ENCODE data around the gene ZRANB2. TPM values are rescaled to one million over a fixed set of nuclear protein-coding genes. Genes with fewer than 3 reads are reported as not detected.

ZRANB2 gene
- total RNA-seq, 2 experiments from 2014 or later: 82.1 to 171 TPM

DNA sequence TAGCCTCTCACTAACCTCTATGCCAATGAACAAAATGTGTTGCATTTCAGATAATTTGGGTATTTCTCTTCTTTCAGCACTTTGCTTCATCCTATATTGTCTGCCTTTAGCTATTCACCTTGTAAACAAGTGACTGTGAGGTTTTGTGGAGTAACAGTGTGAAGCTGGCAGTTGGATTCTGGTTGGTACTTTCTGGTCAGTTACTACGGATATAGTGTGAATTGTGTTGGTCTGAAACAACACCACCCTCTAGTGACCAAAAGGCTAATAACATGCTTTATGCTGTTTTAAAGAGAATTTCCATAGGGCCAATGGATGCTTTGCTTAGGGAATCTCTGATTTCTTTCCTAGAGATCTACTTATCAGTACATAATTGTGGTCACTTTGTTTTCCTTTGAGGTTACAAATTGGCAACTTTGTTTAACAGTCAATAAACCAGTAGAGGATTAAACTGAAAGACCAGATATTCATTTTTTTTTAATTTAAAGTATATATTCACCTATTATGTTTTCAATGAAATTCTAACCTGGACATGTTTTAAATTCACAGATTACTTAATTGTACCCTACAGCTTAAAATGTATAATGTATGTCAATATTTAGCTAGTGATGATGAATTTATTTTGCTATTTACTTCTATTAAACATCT lies 30.8 kb downstream of the ZRANB2 start:
- H3K9me2 ChIP-seq (ENCODE audit: insufficient read depth, low read length): no peaks in the 10 kb centered on the region
- H3K4me2 ChIP-seq (ENCODE audit: low read length): no peak overlapping the region
- intact Hi-C loops (cut with micrococcal nuclease; ENCODE audit: unreplicated experiment): loop anchor here (1.0 to 2.0 kb wide), 4 partner anchors 79 to 521 kb away; no protein-coding TSS in a partner anchor
- H4K20me1 ChIP-seq (ENCODE audit: insufficient read depth, low read length): no peaks in the 10 kb centered on the region
- CTCF ChIA-PET (ENCODE audit: unreplicated experiment): no interaction called here
- DNase-seq (ENCODE audit: low spot score): peak; percentile 68
- no peak overlapping the region for H3K27ac ChIP-seq (ENCODE audit: low read depth, low read length, poor library complexity, severe bottlenecking)
- H3K36me3 ChIP-seq (ENCODE audit: insufficient read depth, low read length): no peaks in the 10 kb centered on the region
- H2AFZ ChIP-seq (ENCODE audit: low read length): no peak overlapping the region
- H3K9me3 ChIP-seq (ENCODE audit: low read length): no peaks in the 10 kb centered on the region
- POLR2A ChIA-PET: no interaction called here
- H3K79me2 ChIP-seq (ENCODE audit: insufficient read depth, low read depth, low read length): no peaks in the 10 kb centered on the region
- H3K4me3 ChIP-seq (ENCODE audit: low read depth, low read length, poor library complexity, severe bottlenecking): no peak overlapping the region
- TF ChIP-seq, protein P1, sequence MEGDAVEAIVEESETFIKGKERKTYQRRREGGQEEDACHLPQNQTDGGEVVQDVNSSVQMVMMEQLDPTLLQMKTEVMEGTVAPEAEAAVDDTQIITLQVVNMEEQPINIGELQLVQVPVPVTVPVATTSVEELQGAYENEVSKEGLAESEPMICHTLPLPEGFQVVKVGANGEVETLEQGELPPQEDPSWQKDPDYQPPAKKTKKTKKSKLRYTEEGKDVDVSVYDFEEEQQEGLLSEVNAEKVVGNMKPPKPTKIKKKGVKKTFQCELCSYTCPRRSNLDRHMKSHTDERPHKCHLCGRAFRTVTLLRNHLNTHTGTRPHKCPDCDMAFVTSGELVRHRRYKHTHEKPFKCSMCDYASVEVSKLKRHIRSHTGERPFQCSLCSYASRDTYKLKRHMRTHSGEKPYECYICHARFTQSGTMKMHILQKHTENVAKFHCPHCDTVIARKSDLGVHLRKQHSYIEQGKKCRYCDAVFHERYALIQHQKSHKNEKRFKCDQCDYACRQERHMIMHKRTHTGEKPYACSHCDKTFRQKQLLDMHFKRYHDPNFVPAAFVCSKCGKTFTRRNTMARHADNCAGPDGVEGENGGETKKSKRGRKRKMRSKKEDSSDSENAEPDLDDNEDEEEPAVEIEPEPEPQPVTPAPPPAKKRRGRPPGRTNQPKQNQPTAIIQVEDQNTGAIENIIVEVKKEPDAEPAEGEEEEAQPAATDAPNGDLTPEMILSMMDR (conservative IDR thresholded peaks at IDR 0.05; ENCODE audit: low read length): peak; percentile 91
- TF ChIP-seq EZH2phosphoT487 (IDR thresholded peaks at IDR 0.05; ENCODE audit: borderline replicate concordance, low read depth, low read length): no peak
- H3K4me1 ChIP-seq (ENCODE audit: insufficient read depth, low read length, poor library complexity, severe bottlenecking): no peaks in the 10 kb centered on the region
- no TSS peak for BruUV-seq (replicated peaks)

DNA sequence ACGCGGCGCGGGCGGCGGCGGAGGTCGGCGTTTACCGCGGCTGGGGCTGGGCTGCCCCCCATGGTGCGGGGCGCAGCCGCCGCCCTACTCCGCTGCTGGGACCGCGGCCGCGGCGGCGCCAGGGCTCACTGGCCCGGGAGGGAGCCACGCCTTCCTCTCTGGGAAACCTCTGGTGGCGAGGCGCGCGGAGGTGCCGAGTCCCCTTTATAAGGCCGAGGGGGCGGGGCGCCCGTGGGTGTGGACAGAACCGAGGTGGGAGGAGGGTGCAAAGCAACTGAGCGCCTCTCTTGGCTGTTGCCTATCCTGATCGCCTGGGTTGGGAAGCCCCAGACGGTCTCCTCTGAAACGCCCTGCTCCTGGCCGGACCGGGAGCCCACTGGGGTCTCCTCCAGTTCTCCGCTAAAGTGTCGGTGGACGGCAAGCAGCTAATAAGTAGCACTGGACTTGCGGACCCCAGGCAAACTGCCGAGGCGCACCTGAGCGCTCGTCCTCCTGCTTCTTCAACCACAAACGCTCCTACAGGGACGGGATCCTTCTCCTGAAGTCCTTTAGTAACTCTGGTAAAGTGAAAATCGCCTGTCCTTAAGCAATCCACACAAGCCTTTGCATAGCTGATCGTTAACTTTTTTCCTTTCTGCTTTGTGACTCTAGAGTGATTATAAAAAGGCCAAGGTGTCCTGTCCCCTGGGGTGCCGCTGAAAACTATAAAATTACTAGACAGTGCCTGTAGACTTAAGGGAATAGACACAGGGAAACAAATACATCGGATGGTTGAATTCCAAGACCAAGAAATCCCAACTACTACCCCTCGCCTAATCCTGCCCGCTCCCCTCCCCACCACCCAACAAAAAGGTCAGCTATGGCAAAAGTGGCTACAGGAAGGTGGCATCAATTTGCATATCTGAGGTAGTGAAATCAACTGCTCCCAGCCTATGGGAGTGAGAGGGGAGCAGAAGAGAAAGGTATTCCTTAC lies 32.9 kb downstream of the ZRANB2 start, which contains the start of gene PTGER3:
TSS of gene PTGER3 (minus strand) at position 182 of the 973 bp plus-strand sequence. CDS start 239 bp downstream, outside the sequence.
- no peaks in the 10 kb centered on the region for H3K9me2 ChIP-seq (ENCODE audit: insufficient read depth, low read length)
- no peak within 1 kb of the TSS for H3K4me3 ChIP-seq (ENCODE audit: low read depth, low read length, poor library complexity, severe bottlenecking)
- H3K9me3 ChIP-seq (ENCODE audit: low read length): no peaks in the 10 kb centered on the region
- intact Hi-C loops (cut with micrococcal nuclease; ENCODE audit: unreplicated experiment): loop anchor here (2.0 kb wide), 2 partner anchors 77 to 303 kb away; no protein-coding TSS in a partner anchor
- no peaks in the 10 kb centered on the region for H3K36me3 ChIP-seq (ENCODE audit: insufficient read depth, low read length)
- H3K4me2 ChIP-seq (ENCODE audit: low read length): no peak within 1 kb of the TSS
- no peaks in the 10 kb centered on the region for H3K79me2 ChIP-seq (ENCODE audit: insufficient read depth, low read depth, low read length)
- H3K4me1 ChIP-seq (ENCODE audit: insufficient read depth, low read length, poor library complexity, severe bottlenecking): no peaks in the 10 kb centered on the region
- ChIA-PET CTCF (ENCODE audit: unreplicated experiment) (no interaction called here), POLR2A (no interaction called here)
- BruUV-seq (replicated peaks): no TSS peak
- H2AFZ ChIP-seq (ENCODE audit: low read length): no peak within 1 kb of the TSS
- TF ChIP-seq, protein P1 (conservative IDR thresholded peaks at IDR 0.05; ENCODE audit: low read length): no peak
- TF ChIP-seq EZH2phosphoT487 (IDR thresholded peaks at IDR 0.05; ENCODE audit: borderline replicate concordance, low read depth, low read length): no peak
- H3K27ac ChIP-seq (ENCODE audit: low read depth, low read length, poor library complexity, severe bottlenecking): no peak within 1 kb of the TSS
- DNase-seq (ENCODE audit: low spot score): no peak
- H4K20me1 ChIP-seq (ENCODE audit: insufficient read depth, low read length): no peaks in the 10 kb centered on the region
